Measurements from ENCODE around the gene MAMLD1.

The MAMLD1 gene

DNA sequence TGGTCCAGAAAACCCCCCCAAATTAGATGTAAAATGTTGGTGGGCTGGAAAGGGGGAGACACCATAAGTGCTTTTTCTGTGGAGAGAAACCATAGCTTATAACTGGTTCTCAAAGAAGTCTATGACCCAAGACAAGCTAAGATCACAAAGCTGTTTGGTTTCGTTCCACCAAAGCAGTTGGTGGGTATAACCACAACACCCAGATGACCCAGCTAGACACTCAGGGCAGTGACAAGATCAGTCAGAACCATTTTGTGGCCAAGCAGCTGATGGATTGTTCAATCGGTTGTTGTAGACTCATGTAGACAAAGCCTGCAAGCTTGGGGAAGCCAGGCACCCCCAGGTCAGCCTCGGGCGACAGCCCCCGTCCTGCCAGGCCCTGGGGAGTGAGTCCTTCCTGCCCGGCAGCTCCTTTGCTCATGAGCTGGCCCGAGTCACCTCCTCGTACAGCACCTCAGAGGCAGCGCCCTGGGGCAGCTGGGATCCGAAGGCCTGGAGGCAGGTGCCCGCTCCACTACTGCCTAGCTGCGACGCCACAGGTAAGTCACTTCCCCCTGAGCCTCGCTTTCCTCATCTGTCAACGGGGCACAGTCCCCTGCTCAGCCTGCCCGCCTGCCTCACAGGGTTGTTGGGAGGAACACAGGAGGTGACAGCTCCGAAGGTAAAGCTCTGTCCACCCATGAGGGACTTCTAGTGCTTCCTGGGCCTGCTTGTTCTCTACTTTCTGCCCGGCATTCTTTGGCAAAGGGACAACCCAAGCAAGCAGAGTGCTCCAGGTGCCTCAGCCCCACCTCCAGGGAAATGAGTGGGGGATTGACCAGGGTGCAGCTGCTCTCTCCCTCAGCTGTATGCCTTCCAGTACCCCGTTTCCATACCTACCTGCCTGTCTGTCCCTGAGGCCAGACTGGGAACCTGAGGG lies 140.1 kb downstream of the MAMLD1 start:
- no peak for DNase-seq (ENCODE audit: low read depth in 2 of 2)

DNA sequence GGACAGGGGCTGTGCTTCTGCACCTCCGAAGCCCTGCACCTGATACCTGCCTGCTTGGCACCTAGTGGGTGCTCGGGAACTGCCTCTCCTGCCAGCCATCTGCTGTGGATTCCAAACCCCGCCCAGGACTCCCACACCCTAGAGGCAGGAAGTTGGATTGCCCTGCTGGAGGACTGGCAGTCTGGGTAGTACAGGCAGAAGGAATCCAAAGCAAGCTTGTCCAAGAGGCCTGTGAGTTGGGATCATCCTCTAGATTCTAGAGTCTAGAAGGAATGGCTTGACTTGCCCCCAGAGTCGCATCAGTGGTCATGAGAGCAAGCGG lies 140.7 kb downstream of the MAMLD1 start:
- no peak for DNase-seq (ENCODE audit: low read depth in 2 of 2)

DNA sequence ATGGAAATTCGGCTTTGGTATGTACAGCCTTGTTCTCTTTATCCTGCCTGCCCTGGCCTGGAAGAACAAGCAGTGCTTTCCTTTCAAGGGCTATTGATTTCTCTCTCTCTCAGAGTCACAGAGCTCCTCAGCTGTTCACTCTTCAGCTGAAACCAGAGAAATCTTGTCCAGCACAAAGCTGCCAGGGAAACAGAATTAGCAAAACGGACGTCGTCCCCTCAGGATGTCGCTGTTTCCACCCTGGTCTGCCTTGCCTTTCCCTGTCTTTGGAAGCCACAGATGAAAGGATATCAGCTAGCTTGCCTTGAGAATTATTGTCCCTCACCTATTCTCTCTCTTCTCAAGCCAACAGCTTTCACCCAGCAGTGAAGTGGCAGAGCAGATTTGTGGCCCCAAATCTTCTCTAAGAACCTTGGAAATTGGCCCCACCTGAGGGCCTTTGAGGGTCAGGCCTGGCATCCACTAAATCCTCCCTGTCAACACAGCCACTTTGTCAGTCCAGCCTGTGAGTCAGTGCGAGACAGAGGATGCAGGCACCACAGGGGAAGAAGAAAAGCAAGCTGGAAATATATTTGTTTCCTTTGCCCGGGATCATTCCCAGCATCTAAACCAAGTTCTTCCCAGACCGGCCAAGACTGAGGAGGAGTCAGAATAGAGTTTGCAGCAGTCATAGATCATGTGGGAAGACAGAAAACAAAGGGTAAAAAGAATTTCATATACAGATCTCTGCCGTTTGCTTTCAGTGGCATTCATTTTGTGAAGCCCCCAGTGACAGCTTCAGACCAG lies 141.5 kb downstream of the MAMLD1 start:
- DNase-seq (ENCODE audit: low read depth in 2 of 2): no peak

DNA sequence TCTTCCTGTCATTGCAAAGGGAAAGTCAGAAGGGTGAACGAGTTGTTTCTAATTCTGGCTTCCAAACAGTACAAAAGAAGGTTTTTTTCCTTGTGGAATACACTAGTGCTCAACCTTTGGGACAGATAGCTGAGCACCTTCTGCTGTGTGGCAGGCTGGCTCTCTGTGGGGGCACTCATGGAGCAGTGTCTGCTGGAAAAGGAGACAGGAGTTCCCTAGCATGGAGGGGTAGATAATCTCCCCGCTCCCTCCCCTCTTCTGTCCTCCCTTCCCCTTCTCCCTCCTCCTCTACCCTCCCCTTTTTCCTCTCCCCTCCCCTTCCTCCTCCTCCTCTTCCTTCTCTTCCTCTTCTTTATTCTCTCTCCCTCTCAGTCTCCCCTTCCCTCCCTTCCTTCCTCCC lies 142.9 kb downstream of the MAMLD1 start:
- no peak for DNase-seq (ENCODE audit: low read depth in 2 of 2)

DNA sequence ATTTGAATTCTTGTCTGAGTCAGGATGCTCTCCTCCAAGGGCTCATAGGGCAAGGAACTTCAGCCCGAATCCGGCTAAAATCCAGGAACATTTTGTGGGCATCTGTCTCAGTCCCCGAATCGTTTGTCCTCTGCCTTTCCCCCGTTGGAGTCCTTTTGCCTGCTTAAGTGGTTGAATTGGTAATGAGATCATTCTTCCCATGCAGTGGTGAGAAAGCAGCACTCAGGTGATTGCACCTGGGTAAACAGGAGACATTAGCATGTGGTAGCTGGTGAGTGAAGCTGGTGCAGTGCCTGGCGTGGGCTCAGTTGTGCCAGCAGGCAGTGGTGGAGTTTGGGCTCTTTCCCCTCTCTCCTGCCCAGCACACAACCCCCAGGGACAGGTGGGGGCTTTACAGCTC lies 143.4 kb downstream of the MAMLD1 start:
- no peak for DNase-seq (ENCODE audit: low read depth in 2 of 2)

DNA sequence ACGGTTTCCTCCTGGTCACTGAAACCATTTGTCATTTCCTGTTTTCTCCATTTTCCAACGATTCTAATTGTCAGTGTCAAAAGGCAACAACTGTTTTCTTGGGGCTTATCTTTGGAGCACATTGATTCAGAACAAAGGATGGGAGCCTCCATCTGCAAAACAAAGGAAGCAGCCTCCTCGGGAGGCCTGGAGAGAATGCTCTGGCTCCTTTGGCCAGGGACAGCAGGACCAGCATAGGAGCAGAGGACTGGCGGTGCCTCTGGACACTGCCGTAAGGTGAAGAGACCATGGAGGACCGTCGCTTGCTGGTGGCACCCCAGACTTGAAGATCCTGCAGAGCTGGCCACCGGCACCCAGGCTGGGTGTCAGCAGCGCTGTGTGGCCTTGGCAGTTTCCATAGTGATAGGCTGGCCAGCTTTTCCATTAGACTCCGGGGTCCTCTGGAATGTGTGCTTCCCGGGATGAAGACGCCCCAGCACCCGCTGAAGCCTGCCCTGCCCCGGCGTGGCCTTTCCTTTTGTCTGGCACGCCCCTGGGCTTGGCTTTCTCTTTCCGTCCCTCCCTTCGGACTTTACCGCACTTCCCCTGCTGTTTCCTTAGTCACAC lies 144.2 kb downstream of the MAMLD1 start:
- no peak for DNase-seq (ENCODE audit: low read depth in 2 of 2)

DNA sequence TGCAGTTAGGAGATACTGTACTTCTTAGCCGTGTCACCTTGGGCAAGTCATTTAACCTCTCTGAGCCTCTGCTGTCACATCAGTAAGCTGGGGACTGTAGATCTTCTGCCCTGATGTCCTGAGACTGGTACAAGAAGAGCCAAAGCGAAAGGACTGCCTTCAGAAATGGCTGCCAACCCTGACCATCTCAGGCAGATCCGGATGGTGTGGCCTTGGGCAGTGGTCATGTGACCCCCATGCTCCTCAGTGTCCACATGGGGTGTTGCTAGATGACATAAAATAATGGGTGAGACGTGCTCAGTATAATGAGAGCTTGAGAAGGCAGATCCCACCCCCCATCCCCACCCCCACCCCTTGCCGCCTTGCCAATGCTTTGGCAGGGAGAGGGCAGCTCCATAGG lies 144.9 kb downstream of the MAMLD1 start:
- no peak for DNase-seq (ENCODE audit: low read depth in 2 of 2)

DNA sequence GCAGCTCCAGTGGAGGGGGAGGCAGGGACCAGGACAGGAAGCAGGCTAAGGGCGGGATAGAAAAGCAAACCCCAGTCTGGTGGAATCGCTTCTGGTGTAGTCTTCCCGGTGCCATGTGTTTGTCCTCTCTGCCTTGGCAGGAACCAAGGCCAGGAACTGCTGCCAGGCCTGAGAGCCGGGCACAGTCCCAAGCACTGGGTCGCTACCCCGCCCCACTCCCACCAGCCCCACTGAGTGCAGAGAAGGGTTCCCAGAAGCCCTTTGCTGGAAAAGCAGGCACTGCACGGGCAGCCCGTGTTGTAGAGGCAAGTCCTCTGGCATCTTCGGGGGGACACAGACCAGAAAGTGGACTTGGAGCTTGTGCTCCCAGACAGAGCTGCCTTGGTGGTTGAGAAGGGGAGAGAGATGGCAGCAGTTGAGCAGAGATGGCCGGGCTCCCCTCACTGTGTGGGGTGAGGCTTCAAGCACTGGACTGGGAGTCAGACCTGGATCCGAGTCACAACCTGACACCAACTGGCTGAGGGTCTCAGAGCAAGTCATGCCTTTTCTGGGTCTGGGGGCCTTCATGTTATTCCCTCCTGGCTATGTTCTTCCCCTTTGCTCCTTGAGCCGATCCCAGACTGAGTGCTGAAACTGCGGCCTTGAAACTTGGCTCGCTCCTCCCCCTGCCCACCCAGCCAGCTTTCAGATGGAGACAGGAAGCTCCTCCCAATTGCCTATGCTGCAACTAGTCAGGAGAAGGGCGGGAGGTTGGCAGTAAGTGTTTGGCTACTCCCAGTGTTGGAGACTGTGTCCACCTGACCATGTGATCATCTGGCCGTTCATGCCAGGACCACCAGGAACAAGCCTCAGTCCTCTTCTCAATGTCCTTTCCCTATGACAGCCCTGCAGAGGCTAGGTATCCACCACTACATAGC lies 145.6 kb downstream of the MAMLD1 start:
- no peak for DNase-seq (ENCODE audit: low read depth in 2 of 2)

DNA sequence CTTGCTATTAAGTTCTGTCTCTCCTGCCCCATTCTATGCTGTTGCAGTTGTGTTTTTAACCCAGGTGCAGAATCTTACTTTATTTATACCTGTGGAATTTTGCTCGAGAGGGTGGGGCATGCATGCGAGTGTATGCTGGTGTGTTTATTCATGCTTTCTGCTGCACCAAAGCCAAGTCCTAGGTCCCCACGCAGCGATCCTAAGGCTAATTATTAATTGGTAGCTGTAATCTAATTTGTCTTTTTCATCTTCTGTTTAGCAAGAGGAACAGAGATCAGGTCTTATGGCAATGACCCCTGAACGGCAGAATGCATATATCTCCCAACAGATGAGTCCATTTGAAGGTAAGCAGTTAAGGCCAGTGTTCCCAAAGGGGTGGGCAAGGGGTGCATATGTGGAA lies 146.6 kb downstream of the MAMLD1 start:
- no peak for DNase-seq (ENCODE audit: low read depth in 2 of 2)

DNA sequence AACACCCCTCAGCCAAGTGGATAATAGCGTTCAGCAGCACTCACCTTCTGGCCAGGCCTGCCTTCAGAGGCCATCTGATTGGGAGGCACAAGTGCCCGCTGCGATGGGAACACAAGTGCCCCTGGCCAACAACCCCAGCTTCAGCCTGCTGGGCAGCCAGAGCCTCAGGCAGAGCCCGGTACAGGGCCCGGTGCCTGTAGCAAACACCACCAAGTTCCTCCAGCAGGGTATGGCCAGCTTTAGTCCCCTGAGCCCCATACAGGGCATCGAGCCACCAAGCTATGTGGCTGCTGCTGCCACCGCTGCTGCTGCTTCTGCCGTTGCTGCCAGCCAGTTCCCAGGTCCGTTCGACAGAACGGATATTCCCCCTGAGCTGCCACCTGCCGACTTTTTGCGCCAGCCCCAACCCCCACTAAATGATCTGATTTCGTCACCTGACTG lies 149.4 kb downstream of the MAMLD1 start:
- no peak for DNase-seq (ENCODE audit: low read depth in 2 of 2)

DNA sequence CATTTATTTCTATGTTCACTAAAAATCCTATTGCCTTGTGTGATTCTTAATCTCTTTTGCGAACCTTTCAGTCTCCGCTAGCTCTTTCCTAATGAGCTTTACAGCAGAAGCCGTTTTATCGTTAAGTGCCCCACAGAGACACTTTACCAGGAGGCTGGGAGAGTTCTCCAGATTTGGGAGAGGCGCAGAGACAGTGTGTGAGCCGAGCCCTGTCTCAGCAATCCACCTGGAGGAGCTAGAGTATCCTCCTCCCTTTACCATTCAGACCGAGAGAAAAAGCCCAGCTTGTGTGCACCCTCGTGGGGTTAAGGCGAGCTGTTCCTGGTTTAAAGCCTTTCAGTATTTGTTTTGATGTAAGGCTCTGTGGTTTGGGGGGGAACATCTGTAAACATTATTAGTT lies 150.4 kb downstream of the MAMLD1 start:
- no peak for DNase-seq (ENCODE audit: low read depth in 2 of 2)

DNA sequence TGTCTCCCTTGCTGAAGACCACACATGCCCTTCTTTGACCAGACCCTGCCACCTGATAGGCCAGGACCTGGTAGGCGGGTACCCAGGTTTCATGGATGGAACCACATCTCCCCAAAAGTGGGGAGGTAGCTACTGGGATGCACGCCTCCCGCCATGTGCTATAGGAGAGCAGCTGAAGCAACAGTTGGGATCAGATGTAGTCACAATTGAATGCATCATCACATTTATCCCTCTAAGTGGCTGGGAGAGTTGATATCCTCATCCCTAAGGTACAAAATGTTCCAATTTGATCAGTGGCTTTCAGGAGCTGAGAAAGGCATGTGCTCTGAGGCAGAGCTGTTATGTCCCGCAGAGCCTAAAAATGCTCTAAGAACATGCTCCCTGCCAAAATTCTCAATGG lies 151.3 kb downstream of the MAMLD1 start:
- no peak for DNase-seq (ENCODE audit: low read depth in 2 of 2)

DNA sequence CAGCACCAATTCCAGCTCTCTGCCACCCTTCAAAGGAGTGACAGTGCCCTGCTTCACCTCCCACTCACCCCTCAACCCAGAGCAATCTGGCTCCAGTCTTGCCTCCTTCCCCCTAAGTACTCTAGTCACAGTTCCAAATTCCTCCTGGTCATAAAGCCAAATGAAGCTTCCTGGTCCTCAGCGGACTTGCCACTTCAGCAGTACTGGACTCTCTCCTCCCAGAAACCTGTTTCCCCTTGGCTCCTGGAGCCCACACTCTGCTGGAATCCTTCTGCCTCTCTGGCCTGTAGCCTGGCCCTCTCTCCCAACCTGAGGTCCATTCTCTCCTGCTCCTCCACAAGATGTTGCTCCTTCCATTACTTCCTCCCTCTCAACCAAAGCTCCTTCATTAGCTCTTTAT lies 152.7 kb downstream of the MAMLD1 start:
- no peak for DNase-seq (ENCODE audit: low read depth in 2 of 2)

DNA sequence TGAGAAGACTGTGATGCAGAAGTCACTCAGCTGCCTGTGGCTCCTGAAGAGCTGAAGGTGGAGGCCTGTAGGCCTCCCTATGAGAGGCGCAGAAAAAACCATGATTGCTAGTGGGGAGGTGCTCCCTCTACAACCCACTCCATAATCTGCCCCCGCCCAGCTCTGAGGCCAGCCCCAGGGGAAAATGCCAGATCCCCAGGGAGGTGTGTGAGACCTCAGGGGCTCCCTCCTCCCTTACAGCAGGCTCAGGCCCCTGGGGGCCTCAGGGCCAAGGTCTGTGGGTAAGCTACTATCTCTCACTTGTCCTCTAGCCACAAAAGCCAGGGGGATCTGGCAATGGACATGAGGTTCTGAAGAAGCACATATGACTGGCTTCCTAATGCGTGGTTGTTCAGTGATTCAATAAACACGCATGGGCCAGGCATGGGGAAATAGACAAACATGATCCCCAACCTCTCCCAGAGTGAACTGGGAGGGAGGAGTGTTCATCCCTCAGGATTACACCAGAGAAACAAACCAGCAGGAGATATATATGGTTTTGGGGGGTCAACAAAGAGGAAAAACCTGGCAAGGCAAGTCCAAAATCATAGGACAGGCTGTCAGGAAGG lies 154.3 kb downstream of the MAMLD1 start:
- DNase-seq (ENCODE audit: low read depth in 2 of 2): no peak

DNA sequence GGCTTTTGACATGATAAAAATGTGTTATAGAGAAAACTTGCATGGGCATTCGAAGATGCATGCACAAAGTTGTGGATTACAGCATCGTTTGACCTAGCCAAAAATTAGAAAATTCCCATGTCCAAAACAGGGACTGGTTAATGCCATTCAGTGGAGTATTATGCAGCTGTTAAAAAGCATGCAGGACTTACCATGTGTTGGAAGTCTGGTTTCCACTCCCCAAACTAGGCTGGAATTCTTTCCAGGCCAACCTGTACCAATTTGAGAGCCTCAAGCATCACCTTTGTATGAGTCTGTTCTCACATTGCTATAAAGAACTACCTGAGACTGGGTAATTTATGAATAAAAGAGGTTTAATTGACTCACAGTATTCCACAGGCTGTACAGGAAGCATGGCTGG lies 159.4 kb downstream of the MAMLD1 start:
- no peak for DNase-seq (ENCODE audit: low read depth in 2 of 2)

DNA sequence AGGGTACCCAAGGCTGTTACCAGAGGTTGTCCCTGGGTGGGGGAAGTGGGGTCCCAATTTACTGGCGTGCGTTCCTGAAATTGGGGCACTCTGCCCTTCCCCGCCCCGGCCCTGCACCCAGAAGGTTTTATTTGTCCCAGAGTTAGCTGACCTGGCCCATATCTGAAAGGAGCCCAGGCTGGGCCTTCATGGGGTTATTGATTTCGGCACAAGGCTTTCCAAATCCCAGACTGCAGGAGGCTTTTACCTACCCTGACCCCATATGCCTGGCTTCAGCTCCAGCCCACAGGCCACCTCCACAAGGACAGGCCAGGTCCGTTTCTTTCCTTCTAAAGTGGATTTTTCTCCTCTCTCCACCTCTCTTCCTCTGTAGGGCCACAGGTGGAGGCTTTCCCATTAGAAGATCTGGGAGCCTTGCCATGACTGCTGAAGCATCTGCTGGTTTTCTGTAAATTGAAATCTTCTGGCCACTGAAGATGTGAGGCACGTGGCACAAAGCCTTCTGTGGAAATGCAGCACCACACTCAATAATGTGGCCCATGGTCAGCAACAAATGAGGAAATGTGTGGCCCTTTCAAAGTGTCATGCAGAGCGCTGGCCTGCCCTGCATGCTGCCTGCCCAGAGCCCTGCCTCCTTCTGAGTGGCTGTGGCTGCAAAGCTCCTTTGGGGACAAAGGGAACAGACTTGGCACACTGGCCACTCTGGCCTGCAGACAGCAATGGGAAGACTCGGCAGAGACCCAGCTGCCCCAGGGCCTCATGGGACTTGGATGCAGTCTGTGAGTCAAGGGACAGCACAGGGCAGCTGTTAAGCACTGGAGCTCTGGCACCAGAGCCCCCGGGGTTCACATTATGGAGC lies 162.2 kb downstream of the MAMLD1 start:
- DNase-seq (ENCODE audit: low read depth in 2 of 2): no peak

DNA sequence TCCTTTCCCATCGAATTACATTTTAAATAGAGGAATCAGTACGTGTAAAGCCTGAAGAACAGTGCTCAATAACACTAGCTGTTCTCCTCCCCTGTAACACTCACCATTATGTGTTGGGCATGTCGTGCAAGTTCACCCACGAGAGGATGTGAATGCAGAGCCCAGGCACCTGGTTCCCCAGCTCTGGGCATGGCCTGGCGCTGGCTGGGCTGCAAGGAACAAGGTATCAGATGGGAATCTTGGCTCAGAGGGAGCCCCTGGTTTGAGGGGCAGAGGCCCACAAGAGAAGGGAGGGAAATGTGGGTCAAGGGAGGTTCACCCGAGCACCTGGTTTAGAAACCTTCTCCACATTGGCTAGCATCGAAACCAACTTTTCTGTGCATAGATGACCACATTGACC lies 163.6 kb downstream of the MAMLD1 start:
- DNase-seq (ENCODE audit: low read depth in 2 of 2): no peak

DNA sequence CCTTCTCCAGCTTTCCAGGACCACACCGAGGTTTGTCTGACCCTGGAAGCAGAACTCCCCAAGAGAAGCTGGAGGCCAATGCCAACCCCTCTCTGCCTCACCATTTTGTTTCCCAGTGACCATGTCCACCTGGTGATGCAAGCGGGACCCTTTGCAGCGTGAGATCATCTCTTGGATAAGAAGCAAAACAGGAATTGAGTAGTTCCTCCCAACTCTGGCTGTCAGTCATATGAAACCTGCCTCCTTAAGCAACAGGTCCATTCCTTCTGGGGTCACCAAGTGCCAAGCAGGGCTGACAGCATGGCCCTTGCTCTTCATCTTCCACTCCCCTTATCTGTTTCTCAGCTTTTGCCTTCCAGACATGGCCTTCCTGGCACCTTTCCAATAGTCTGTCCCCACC lies 164.0 kb downstream of the MAMLD1 start:
- no peak for DNase-seq (ENCODE audit: low read depth in 2 of 2)

DNA sequence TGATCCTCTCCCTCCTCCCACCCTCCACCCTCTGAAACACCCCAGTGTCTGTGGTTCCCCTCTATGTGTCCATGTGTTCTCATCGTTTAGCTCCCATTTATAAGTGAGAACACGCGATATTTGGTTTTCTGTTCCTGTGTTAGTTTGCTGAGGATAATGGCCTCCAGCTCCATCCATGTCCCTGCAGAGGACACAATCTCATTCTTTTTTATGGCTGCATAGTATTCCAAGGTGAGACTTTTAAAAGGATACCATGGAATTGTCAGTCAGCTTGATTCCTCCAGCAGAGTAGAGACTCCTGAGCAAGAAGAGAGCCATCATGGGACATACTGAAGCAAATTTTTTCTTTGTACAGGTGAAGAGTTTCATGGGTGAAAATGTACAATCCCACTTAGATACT lies 166.5 kb downstream of the MAMLD1 start:
- DNase-seq (ENCODE audit: low read depth in 2 of 2): no peak

DNA sequence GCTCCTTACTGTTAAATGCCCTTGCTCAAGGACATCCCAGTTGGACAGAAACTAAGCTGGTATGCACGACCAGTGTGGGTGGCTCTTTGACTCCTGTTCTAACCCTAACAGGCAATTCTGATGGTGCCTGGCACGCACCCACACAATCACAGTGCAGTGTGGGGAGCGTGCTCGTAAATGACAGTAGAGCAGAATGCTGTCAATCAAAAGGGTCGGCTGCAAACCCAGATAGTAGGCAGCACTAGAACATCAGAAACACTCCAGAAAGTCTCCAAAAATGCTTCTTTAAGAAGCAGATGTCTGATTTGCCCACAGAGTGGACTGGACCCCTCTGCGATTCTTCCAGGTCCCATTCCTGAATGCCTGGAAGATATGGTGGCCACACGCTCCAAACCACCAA lies 167.7 kb downstream of the MAMLD1 start:
- no peak for DNase-seq (ENCODE audit: low read depth in 2 of 2)

Data from stimulated activated CD8-positive, alpha-beta memory T cell treated with anti-CD3 and anti-CD28 coated beads, Interleukin-15, amount 100 ng/mL, for 48 hours (primary cell).